ENCODE measurements around the gene TARBP1. TPM values are rescaled to one million over a fixed set of nuclear protein-coding genes. Genes with fewer than 3 reads are reported as not detected.

TARBP1 gene
- total RNA-seq, 1 donor from 2014 or later: 15.0 TPM

GRCh38 chr1:234469376-234469775, 9.6 kb downstream of the TARBP1 start:
- DNase-seq (ENCODE audit: low read depth) (no peak), FAIRE-seq (no peak)
- H3K4me3 ChIP-seq (ENCODE audit: low read depth, low read length): no peak overlapping the region
- TF ChIP-seq, protein P1, sequence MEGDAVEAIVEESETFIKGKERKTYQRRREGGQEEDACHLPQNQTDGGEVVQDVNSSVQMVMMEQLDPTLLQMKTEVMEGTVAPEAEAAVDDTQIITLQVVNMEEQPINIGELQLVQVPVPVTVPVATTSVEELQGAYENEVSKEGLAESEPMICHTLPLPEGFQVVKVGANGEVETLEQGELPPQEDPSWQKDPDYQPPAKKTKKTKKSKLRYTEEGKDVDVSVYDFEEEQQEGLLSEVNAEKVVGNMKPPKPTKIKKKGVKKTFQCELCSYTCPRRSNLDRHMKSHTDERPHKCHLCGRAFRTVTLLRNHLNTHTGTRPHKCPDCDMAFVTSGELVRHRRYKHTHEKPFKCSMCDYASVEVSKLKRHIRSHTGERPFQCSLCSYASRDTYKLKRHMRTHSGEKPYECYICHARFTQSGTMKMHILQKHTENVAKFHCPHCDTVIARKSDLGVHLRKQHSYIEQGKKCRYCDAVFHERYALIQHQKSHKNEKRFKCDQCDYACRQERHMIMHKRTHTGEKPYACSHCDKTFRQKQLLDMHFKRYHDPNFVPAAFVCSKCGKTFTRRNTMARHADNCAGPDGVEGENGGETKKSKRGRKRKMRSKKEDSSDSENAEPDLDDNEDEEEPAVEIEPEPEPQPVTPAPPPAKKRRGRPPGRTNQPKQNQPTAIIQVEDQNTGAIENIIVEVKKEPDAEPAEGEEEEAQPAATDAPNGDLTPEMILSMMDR (IDR thresholded peaks at IDR 0.05; ENCODE audit: insufficient read depth, low read length, severe bottlenecking): no peak
- H3K36me3 ChIP-seq (ENCODE audit: control insufficient read depth, insufficient read depth, low read length): no peaks in the 10 kb centered on the region
- H3K27me3 ChIP-seq (ENCODE audit: control insufficient read depth, insufficient read depth, low read length): no peaks in the 10 kb centered on the region

DNA sequence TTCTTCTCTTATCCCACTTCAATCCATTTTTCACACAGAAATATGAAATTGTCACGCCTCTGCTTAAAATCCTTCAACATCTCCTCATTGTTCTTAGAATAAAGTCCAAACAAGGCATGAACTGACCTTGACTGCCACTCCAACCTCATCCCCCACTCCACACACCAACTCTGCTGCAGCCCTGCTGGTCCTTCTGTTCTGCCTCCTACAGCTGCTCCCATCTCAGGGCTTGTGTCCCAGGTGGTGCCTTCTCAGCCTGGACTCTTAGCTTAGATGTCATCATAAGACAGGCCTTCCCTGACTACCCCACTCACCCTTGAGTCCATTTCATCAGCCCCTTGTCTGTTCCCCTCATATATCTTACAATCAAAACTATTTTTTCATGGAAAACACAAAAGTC, 10.4 kb downstream of the TARBP1 start:
- FAIRE-seq (no peak), DNase-seq (ENCODE audit: low read depth) (no peak)
- no peaks in the 10 kb centered on the region for H3K27me3 ChIP-seq (ENCODE audit: control insufficient read depth, insufficient read depth, low read length)
- H3K4me3 ChIP-seq (ENCODE audit: low read depth, low read length): no peak overlapping the region
- TF ChIP-seq, protein P1 (IDR thresholded peaks at IDR 0.05; ENCODE audit: insufficient read depth, low read length, severe bottlenecking): no peak
- no peaks in the 10 kb centered on the region for H3K36me3 ChIP-seq (ENCODE audit: control insufficient read depth, insufficient read depth, low read length)

GRCh38 chr1:234467821-234468220, 11.2 kb downstream of the TARBP1 start:
- no peak for FAIRE-seq
- Histone ChIP-seq H3K27me3 (ENCODE audit: control insufficient read depth, insufficient read depth, low read length) (no peaks in the 10 kb centered on the region), H3K4me3 (ENCODE audit: low read depth, low read length) (no peak overlapping the region), H3K36me3 (ENCODE audit: control insufficient read depth, insufficient read depth, low read length) (no peaks in the 10 kb centered on the region)
- TF ChIP-seq, protein P1 (IDR thresholded peaks at IDR 0.05; ENCODE audit: insufficient read depth, low read length, severe bottlenecking): no peak
- no peak for DNase-seq (ENCODE audit: low read depth)

- no peak for FAIRE-seq
- Histone ChIP-seq H3K27me3 (ENCODE audit: control insufficient read depth, insufficient read depth, low read length) (no peaks in the 10 kb centered on the region), H3K4me3 (ENCODE audit: low read depth, low read length) (no peak overlapping the region), H3K36me3 (ENCODE audit: control insufficient read depth, insufficient read depth, low read length) (no peaks in the 10 kb centered on the region)
- DNase-seq (ENCODE audit: low read depth): peak; percentile 24
- TF ChIP-seq, protein P1 (IDR thresholded peaks at IDR 0.05; ENCODE audit: insufficient read depth, low read length, severe bottlenecking): no peak
Measured at GRCh38 chr1:234466945-234467344, 12.0 kb downstream of the TARBP1 start.

- DNase-seq (ENCODE audit: low read depth): no peak
- H3K36me3 ChIP-seq (ENCODE audit: control insufficient read depth, insufficient read depth, low read length): no peaks in the 10 kb centered on the region
Measured at GRCh38 chr1:234463749-234464148, 15.2 kb downstream of the TARBP1 start.

DNA sequence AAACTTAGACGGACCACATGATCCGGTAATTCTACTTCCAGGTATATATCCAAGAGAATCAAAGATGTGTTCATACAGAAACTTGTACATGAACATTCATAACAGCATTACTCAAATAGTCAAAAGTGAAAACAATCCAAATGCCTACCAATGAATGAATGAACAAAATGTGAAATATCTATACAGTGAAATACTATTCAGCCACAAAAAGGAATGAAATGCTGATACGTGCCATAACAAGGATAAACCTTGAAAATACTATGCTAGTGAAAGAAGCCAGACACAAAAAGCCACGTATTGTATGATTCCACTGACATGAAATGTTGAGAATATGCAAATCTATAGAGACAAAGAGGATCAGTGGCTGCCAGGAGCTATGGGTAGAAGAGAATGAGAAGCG, 18.3 kb downstream of the TARBP1 start:
- DNase-seq (ENCODE audit: low read depth) (no peak), FAIRE-seq (no peak)
- H3K36me3 ChIP-seq (ENCODE audit: control insufficient read depth, insufficient read depth, low read length): peaks cover 1% of the 10 kb centered on the region

More at GRCh38 chr1:234463749-234464148, 15.2 kb downstream of the TARBP1 start:
- no peaks in the 10 kb centered on the region for H3K27me3 ChIP-seq (ENCODE audit: control insufficient read depth, insufficient read depth, low read length)
- no peak overlapping the region for H3K4me3 ChIP-seq (ENCODE audit: low read depth, low read length)
- FAIRE-seq: no peak
- TF ChIP-seq, protein P1 (IDR thresholded peaks at IDR 0.05; ENCODE audit: insufficient read depth, low read length, severe bottlenecking): no peak

More for the DNA sequence above, 18.3 kb downstream of the TARBP1 start:
- TF ChIP-seq, protein P1 (IDR thresholded peaks at IDR 0.05; ENCODE audit: insufficient read depth, low read length, severe bottlenecking): no peak
- no peak overlapping the region for H3K4me3 ChIP-seq (ENCODE audit: low read depth, low read length)
- H3K27me3 ChIP-seq (ENCODE audit: control insufficient read depth, insufficient read depth, low read length): no peaks in the 10 kb centered on the region

Data from bronchial epithelial cell (primary cell).